ENCODE measurements around the gene HACD1.

DNA sequence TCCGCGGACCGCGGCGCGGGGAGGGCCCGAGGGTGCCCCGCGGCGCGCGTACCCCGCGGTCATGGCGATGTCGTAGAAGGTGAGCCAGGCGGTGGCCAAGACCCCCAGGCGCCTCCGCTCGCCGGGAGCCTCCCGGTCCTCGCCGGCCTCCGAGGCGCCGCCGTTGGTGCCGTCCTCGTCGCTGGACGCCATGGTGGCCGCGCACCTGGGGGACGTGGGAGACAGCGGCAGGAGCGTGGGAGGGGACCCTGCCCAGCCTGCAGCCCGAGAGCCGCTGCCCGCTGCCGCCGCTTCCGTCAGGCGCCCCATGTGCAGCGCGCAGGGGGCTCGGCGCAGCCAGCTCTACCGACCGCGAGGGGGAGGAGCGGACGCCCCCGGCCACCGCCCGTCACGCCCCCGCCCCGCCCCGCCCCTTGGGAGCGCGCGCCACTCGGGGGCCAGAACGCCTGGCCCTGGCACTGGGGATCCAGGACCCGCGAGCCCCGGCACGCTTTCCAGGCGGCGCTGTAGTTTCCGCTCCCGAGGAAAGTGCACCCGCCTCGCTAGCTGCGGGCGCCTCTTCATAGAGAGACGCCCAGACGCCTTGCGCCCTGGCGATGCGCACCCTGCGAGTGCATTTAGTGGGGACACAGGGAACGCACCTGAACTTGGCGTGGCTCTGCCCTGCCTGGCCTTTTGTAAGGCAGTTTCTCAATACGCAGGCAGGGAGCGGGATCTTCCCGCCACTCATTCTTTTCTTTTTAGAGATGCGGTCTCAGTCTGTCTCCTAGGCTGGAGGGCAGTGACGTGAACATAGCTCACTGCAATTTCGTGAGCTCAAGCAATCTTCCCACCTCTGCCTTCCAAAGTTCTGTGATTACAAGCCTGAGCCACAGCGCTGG lies at the start of gene HACD1:
- TF ChIP-seq EP300 (IDR thresholded peaks at IDR 0.05) (no peak), POLR2A (IDR thresholded peaks at IDR 0.05) (no peak)
- TF ChIP-seq, protein P1, sequence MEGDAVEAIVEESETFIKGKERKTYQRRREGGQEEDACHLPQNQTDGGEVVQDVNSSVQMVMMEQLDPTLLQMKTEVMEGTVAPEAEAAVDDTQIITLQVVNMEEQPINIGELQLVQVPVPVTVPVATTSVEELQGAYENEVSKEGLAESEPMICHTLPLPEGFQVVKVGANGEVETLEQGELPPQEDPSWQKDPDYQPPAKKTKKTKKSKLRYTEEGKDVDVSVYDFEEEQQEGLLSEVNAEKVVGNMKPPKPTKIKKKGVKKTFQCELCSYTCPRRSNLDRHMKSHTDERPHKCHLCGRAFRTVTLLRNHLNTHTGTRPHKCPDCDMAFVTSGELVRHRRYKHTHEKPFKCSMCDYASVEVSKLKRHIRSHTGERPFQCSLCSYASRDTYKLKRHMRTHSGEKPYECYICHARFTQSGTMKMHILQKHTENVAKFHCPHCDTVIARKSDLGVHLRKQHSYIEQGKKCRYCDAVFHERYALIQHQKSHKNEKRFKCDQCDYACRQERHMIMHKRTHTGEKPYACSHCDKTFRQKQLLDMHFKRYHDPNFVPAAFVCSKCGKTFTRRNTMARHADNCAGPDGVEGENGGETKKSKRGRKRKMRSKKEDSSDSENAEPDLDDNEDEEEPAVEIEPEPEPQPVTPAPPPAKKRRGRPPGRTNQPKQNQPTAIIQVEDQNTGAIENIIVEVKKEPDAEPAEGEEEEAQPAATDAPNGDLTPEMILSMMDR (IDR thresholded peaks at IDR 0.05): no peak
